ENCODE measurements around the gene CSF3R.

CSF3R gene

GRCh38 chr1:36482724-36483388 lies at the start of gene CSF3R:
CSF3R (minus strand) TSS chr1:36482913; CDS start chr1:36479496, 3,417 bp downstream.
- no peak for DNase-seq (ENCODE audit: low spot score)

GRCh38 chr1:36531833-36532232 lies 49.1 kb upstream of the CSF3R start:
- DNase-seq (ENCODE audit: low spot score), result no peak

DNA sequence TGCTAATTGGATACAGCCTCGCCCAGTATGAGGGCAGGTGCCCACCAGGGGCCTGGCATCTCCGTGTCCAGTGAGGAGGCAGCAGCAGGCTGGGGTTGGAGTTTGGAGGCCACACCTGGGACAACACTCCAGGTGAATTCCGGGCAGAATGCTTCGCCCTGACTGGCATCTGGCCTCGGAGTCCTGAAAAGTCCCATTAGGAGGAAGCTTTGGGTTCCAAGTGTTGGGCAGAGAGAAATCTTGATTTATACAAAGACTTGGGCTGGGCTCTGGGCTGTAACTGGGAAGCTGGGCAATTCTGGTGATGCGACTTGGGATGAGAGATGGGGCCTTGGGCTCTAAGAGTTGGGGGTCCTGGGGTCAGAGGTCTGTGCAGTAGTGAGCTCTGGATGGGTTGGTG lies 48.1 kb upstream of the CSF3R start:
- DNase-seq (ENCODE audit: low spot score), result no peak

DNA sequence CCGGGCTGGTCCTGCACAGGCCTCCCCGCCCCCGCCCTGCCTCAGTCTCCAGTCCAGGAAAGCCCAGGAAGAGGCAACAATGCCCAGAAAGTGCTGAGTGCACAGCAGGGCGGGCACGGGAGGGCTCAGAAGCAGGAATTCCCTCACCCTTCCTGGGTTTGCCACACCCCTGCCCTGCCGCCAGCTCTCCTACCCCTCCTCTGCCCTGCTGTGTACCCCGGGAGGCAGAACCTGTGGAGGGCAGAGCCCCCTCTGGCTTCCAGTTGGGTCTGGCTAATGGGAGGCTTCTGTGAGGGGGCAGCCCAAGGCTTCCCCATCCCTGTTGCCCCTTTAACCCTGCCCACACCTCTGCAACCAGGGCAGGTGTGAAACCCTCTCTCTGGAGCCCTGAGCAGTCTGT lies 47.5 kb upstream of the CSF3R start:
- DNase-seq (ENCODE audit: low spot score), result no peak

DNA sequence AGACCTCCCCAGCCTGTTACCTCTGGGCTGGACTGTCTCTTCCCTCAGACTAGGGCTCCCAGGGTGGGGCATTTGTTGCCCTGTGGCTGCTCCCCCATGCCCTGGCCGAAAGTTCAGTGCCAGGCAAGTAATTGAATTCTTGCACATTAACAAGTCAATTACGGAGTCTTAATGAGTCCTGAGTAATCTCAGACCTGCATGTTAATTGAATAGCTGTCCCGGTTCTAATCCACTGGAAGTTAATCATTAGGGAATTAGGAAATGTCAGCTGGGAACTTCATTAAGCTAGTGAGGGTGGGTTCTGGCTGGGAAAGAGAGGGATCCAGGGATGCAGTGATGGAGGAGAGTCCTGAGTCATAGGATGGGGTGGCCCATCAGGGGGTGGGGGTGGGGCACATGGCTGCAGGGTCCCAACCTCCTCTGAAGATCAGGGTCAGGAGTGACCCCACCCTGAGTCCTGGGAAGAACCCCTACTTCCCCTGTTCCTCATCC lies 47.1 kb upstream of the CSF3R start:
- DNase-seq (ENCODE audit: low spot score), result no peak

DNA sequence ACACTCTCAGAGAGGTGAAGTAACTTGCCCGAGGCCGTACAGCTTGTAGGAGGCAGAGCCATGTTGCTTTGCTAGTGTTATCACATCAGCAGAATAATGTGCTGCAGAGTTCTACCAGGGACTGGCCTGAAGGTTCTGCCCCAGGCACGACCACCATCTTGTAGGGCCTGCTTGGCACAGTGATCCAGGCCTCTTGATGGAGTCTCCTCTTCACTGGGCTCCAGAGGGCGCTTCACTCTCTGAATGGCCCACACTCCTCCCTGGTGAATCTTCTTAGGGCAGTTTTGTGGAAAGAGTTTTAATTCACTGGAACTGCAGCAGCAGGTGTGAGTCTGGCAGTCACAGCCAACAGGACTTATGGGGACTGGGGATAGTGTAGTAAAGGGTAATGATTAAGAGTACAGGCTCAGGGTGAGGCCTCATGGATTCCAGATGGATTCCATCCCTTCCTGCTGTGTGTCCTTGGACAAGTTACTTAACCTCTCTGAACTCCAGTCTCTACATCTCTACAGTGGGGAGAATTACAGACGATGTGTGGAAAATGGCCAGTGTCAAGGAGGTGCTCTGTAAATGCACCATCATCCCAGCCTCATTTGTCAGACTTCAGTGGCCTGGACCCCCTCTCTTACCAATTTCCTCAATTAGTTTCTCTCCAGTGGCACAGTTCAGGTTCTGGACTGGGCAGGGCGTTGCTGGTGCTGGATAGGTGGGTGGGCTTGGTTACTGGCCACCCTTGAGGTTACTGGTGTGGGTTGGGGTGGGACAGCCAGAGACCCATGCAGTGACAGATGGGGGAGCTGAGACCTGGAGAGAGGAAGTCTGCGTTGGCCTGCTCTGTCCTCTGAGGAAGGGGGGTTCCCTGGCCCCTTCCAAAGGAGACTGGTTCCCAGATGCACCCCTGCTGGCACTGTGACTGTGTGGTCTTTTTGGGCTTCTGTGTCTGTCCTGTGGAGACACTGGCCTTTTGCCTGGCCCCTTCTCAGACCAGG lies 45.9 kb upstream of the CSF3R start:
- no peak for DNase-seq (ENCODE audit: low spot score)

DNA sequence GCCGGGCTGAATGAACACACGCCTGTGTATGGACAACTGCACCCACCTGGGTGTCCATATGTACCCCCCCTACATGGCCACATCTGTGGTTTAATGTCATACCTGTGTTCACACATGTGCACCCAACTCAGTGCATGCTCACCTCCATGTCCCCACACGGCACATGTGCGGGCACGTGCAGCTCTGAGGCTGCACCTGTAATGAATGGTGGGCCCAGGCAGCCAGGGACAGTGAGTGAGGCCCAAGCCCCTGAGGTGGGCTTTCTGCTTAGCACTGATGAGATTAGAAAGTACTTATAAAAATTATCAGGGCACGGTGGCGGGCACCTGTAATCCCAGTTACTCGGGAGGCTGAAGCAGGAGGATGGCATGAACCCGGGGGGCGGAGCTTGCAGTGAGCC lies 42.5 kb upstream of the CSF3R start:
- no peak for DNase-seq (ENCODE audit: low spot score)

DNA sequence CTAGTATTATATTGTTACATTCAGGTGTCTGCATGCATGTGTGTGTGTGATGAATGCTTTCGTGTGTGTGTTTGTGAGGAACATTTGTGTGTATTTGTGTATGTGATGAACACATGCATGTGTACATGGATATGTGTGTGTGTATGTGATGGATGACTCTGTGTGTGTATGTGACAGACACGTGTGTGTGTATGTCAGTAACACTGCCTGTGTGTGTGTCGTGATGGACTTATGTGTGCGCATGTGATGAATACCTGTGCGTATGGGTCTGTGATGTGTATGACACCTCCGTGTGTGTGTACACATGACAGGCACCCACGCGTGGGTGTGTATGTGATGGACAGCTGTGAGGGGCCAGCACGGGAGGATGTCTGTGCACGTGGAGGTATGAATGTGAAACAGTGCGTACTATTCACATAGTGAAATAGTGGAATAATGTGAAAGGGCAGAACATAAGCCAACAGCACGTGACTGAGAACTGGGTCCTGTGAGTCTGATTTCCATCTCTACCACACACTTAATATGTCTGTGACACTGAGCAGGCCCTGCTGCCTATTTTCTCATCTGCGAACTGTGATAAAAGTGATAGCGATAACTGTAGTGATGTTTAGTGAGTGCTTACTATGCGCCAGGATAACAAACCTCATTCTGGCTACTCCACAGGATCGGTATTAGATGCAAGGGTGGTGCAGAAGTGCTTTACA lies 41.8 kb upstream of the CSF3R start:
- no peak for DNase-seq (ENCODE audit: low spot score)

GRCh38 chr1:36523850-36524249 lies 41.1 kb upstream of the CSF3R start:
- no peak for DNase-seq (ENCODE audit: low spot score)

- no peak for DNase-seq (ENCODE audit: low spot score)
Observed at GRCh38 chr1:36523230-36523495, 40.5 kb upstream of the CSF3R start.

- DNase-seq (ENCODE audit: low spot score), result no peak
Observed at GRCh38 chr1:36522461-36523229, 39.9 kb upstream of the CSF3R start.

GRCh38 chr1:36522021-36522420 lies 39.3 kb upstream of the CSF3R start:
- no peak for DNase-seq (ENCODE audit: low spot score)

GRCh38 chr1:36520771-36521420 lies 38.2 kb upstream of the CSF3R start:
- no peak for DNase-seq (ENCODE audit: low spot score)

GRCh38 chr1:36520056-36520455 lies 37.3 kb upstream of the CSF3R start:
- DNase-seq (ENCODE audit: low spot score), result no peak

DNA sequence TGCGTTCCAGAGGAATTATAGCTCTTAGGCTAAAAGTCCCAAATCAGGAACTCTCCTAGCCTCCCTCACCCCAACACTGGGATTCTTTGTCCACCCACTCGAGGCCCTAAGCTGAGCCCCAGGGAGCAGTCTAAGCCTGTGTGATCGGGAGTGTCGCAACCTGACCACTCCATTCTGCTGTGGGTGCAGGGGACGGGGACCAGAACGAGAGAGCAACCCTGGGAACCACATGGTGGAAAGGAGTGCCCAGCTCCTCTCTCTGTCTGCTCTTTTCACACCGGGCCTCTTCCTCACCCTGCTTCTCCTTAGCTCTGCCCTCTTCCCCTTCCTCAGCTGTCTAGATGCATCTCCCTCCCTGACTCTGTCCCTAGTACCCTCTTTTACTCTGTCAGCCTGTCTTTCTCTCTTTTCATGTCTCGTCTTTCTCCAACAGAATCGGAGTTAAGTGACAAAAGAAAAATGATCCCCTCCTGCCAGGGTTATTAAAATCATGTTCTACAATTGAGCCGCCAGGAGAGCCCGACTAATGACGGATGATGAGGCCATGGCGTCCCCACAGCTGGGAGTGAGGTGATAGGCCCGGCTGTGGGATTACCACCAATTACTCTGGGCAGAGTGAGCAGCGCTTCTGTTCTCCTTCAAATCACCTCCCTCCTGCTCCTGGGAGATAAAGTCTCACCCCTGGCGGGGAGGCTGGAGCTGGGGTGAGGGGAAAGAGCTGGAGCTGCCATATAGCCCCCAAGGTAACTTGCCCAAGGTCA lies 34.5 kb upstream of the CSF3R start:
- DNase-seq (ENCODE audit: low spot score), result no peak

GRCh38 chr1:36516372-36517010 lies 33.8 kb upstream of the CSF3R start:
- DNase-seq (ENCODE audit: low spot score), result peak; percentile 60

DNA sequence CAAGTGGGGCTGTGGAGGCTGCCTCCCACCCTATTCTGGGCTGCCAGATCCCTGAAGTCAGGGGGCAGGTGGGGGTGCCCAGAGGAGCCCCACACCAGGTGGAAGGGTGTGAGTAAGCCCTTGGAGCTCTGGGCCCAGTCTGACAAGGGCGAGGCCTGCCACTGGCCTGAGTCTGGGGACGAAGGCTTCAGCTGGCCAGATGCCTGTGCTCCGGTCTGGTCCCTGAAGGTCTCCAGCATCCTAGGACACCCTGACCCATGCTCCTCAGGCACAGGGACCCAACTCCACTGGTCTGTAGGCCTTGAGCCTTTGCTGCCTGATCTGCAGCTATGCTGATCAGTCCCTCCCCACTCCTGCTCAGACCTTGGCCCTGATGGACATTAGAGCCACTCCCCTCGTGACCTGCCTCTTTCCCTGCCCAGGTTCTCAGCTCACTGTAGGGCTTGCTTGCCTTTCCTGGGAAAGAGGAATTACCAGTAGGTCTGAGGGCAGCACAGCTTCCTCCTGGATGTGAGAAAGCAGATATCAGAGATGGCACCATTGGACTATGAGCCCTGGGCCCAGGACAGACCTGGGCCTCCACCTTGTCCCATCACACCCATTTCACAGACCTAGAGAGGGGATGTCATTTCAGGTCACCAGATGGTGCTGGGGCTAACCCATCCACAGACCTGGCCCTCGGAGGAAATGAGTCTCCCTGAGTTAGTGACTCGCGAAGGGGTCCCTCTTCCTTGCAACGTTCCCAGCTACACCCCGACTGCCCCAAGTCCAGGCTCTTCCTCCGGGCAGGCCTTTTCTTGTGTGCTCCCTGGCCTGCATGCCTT lies 32.8 kb upstream of the CSF3R start:
- DNase-seq (ENCODE audit: low spot score), result no peak

DNA sequence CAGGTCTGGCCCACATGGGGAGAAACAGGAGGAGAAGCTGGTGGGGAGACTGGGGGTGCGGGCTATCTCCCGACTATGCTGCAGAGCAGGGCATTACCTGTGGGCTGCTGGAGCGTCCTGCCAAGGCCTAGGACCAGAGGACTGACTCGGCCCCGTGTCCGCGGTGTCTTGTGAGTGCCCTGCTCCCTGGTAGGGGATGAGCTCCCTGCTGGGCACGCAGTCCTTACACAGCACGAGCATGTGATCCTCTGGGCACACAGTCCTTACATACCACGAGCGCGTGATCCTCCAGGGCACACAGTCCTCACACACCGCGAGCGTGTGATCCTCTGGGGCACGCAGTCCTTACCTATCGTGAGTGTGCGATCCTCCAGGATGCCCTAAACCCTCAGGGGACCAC lies 31.8 kb upstream of the CSF3R start:
- DNase-seq (ENCODE audit: low spot score), result no peak

All from LoVo (cell line).